Psoas muscle (tissue), 8 donors: ENCODE results near the gene RNASEH2B. TPM values are rescaled to one million over a fixed set of nuclear protein-coding genes. Genes with fewer than 3 reads are reported as not detected.

ENCODE experiments used
- ATAC-seq, 4 donors: fragments of 200-7000 bp; cut with Tn5 transposase; one replicate each; pipeline ENCODE4 v1.9.1; 2020; ENCODE audit warnings: moderate library complexity in 3 of 4, mild to moderate bottlenecking in 2 of 4
- DNase-seq, 2 donors: peaks; one replicate each; pipeline ENCODE4 v3.0.0-alpha.2; 2020
- H3K27ac ChIP-seq: fragments of 200-600 bp; one replicate; pipeline ENCODE4 v1.8.0; 2022
- H3K27me3 ChIP-seq, 3 donors: fragments of 200-600 bp in 1 of 3; one replicate each; pipeline versions ENCODE4 v1.6.1 to v1.8.0; 2013 to 2022; ENCODE audit warnings: low read length in 2 of 3, mild to moderate bottlenecking in 2 of 3, moderate library complexity in 1 of 3; ENCODE audit not compliant: insufficient read depth in 3 of 3
- H3K36me3 ChIP-seq, 2 donors: fragments of 200-600 bp in 1 of 2; one replicate each; pipeline versions ENCODE4 v1.6.1 to v1.8.0; 2013 to 2022; ENCODE audit warnings: low read depth in 1 of 2, mild to moderate bottlenecking in 1 of 2, moderate library complexity in 1 of 2; ENCODE audit not compliant: insufficient read depth in 1 of 2
- H3K4me1 ChIP-seq: fragments of 200-600 bp; one replicate; pipeline ENCODE4 v1.8.0; 2022
- H3K4me3 ChIP-seq: fragments of 200-600 bp; one replicate; pipeline ENCODE4 v1.8.0; 2022; ENCODE audit warnings: mild to moderate bottlenecking
- H3K9me3 ChIP-seq: fragments of 200-600 bp; one replicate; pipeline ENCODE4 v1.8.0; 2022
- WGBS, 3 donors: extraction: QIAGEN DNeasy Blood & Tissue Kit; methylation state at CpG; one replicate each; pipeline versions ENCODE4 v1.1.6 to v1.1.7; 2013; 5-methylcytosine and 5-hydroxymethylcytosine counted together
- intact Hi-C, 2 donors: fragments of 100-400 bp; cut with DNase I; formaldehyde crosslinking; loops; one replicate each; pipeline versions ENCODE4 v1.11.0 to v1.14.2; 2022
- polyA plus RNA-seq, 3 donors: library from polyadenylated mRNA; stranded (reverse); fragments of 200-250 nt; gene quantifications; one replicate each; pipeline ENCODE4 v1.2.3, GENCODE V29; 2013
- total RNA-seq, 4 donors: library from RNA; stranded (reverse); fragmentation: NEBNext Ultra II Directional in 2 of 4; extraction: Animal tissue kit (Norgen Biotek cat#: 25700) in 2 of 4; gene quantifications; one replicate each; pipeline versions ENCODE4 v1.2.1 to v1.2.4, GENCODE V29; 2021 to 2023
- TF ChIP-seq, protein P1 (sequence below): fragments of 200-600 bp; IDR thresholded peaks from one replicate; pipeline ENCODE4 v1.8.0; 2022; ENCODE audit warnings: antibody characterized with exemption
- donor health status: healthy with polysubstance abuse.
- donor health status: DM: no; HTN: no; CAD: no; lungs with moderate emphysema.
- donor health status: Bipolar disorder and iron deficiency.
- donor health status: healthy.
- donor health status: DM: yes; HTN: yes; CAD: no.
- donor health status: DM: no; HTN: no; CAD: no.
- donor health status: DM: no; HTN: no; CAD: no.
- donor health status: DM: yes; HTN: yes; CAD: no.

The RNASEH2B gene
- total and polyA plus RNA-seq, 7 donors = 10.6 to 20.7 (median 16.7) TPM

DNA sequence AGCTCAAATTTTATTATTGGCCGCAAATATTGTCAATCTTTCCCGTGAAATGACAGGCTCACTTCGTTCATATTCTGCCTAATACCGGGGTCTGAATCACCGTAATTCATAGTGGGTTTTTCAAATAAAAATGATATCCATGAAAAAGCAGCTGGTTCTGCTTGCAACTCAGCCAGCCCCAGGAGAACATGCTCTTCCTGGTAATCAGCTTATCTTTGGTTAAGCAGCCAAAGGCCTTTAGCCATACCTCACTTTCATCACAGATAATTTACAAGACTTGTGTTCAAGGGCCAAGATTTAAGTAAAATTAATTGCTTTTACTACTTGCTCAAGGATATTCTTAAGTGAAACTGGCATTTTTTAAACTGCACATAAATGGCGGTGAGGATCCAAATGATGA is 22.5 kb downstream of the RNASEH2B start:
- peaks cover 2% of the 10 kb centered on the region for H3K9me3 ChIP-seq
- no peak overlapping the region for H3K4me3 ChIP-seq
- no peaks in the 10 kb centered on the region for H3K4me1 ChIP-seq
- H3K27me3 ChIP-seq = no peaks in the 10 kb centered on the region
- TF ChIP-seq, protein P1, sequence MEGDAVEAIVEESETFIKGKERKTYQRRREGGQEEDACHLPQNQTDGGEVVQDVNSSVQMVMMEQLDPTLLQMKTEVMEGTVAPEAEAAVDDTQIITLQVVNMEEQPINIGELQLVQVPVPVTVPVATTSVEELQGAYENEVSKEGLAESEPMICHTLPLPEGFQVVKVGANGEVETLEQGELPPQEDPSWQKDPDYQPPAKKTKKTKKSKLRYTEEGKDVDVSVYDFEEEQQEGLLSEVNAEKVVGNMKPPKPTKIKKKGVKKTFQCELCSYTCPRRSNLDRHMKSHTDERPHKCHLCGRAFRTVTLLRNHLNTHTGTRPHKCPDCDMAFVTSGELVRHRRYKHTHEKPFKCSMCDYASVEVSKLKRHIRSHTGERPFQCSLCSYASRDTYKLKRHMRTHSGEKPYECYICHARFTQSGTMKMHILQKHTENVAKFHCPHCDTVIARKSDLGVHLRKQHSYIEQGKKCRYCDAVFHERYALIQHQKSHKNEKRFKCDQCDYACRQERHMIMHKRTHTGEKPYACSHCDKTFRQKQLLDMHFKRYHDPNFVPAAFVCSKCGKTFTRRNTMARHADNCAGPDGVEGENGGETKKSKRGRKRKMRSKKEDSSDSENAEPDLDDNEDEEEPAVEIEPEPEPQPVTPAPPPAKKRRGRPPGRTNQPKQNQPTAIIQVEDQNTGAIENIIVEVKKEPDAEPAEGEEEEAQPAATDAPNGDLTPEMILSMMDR = no peak
- no peak overlapping the region for H3K27ac ChIP-seq
- intact Hi-C loops = no loop called here
- no peak for DNase-seq
- 56 to 66% (median 61%) methylated on average over 6 of the region's 6 CpGs for WGBS, 3 donors
- no peak for ATAC-seq
- H3K36me3 ChIP-seq = peaks cover 4 to 38% of the 10 kb centered on the region in 2 donors

GRCh38 chr13:50934735-50935435 is 25.3 kb downstream of the RNASEH2B start:
- TF ChIP-seq, protein P1 = no peak
- DNase-seq (no peak), ATAC-seq (no peak)
- WGBS, 3 donors = 95 to 97% (median 97%) methylated on average over 5 of the region's 5 CpGs
- H3K9me3 ChIP-seq = peaks cover 7% of the 10 kb centered on the region
- intact Hi-C loops = no loop called here
- no peak overlapping the region for H3K27ac ChIP-seq
- no peaks in the 10 kb centered on the region for H3K4me1 ChIP-seq
- H3K27me3 ChIP-seq = no peaks in the 10 kb centered on the region
- H3K4me3 ChIP-seq = no peak overlapping the region
- peaks cover 4 to 38% of the 10 kb centered on the region in 2 donors for H3K36me3 ChIP-seq

DNA sequence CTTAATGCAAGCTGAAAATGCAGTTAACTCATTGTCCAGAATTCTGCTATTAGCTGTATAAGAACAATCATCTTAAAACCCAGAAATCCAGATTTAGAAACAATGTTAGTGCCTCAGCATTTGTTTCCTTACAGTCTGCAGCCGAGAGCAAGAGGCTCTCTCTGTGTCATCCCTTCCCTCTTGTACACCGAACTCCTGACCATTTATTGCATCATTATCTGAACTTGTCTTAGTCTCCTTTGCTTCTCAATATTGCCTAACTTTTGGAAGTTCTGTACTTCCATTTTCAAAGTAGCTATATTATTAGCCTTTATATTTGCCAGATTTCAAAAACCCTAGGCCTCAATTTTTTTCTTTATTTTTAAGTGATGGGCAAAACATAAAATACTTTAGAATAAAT is 27.1 kb downstream of the RNASEH2B start:
- intact Hi-C loops = no loop called here
- no peaks in the 10 kb centered on the region for H3K27me3 ChIP-seq
- no peak overlapping the region for H3K4me3 ChIP-seq
- H3K4me1 ChIP-seq = no peaks in the 10 kb centered on the region
- ATAC-seq (no peak), DNase-seq (no peak)
- no peak overlapping the region for H3K27ac ChIP-seq
- WGBS, 3 donors = 70 to 82% (median 78%) methylated on average over 2 of the region's 2 CpGs
- TF ChIP-seq, protein P1 = no peak
- H3K9me3 ChIP-seq = peaks cover 7% of the 10 kb centered on the region
- H3K36me3 ChIP-seq = peaks cover 4 to 22% of the 10 kb centered on the region in 2 donors

- H3K4me1 ChIP-seq = no peaks in the 10 kb centered on the region
- ATAC-seq (no peak), DNase-seq (no peak)
- intact Hi-C loops = no loop called here
- H3K4me3 ChIP-seq = no peak overlapping the region
- peaks cover 0 to 9% of the 10 kb centered on the region in 2 donors for H3K36me3 ChIP-seq
- peaks cover 7% of the 10 kb centered on the region for H3K9me3 ChIP-seq
- 66 to 85% (median 83%) methylated on average over 2 of the region's 2 CpGs for WGBS, 3 donors
- no peaks in the 10 kb centered on the region for H3K27me3 ChIP-seq
- TF ChIP-seq, protein P1 = no peak
- H3K27ac ChIP-seq = no peak overlapping the region
Observed at GRCh38 chr13:50940509-50940908, 30.9 kb downstream of the RNASEH2B start.

- ATAC-seq (no peak), DNase-seq (no peak)
- Histone ChIP-seq H3K27me3 (no peaks in the 10 kb centered on the region), H3K4me1 (no peaks in the 10 kb centered on the region), H3K36me3 (peaks cover 0 to 6% of the 10 kb centered on the region in 2 donors), H3K27ac (no peak overlapping the region), H3K4me3 (no peak overlapping the region), H3K9me3 (peaks cover 7% of the 10 kb centered on the region)
- intact Hi-C loops = no loop called here
- 45 to 75% (median 70%) methylated on average over 2 of the region's 2 CpGs for WGBS, 3 donors
- TF ChIP-seq, protein P1 = no peak
Observed at GRCh38 chr13:50941146-50941545, 31.6 kb downstream of the RNASEH2B start.
